Ovary (tissue), 9 donors: ENCODE measurements around the gene SIDT2. TPM values are rescaled to one million over a fixed set of nuclear protein-coding genes. Genes with fewer than 3 reads are reported as not detected.

ENCODE experiments used
- DNase-seq, 5 donors: peaks; one replicate each; pipeline ENCODE4 v3.0.0-alpha.2; 2019 to 2020
- H3K27ac ChIP-seq, 2 donors: fragments of 200-600 bp; one replicate each; pipeline versions ENCODE4 v1.5.1 to v1.8.0; 2019 to 2022
- H3K27me3 ChIP-seq: fragments of 200-600 bp; one replicate; pipeline ENCODE4 v1.8.0; 2022
- H3K36me3 ChIP-seq: fragments of 200-600 bp; sonication (generic); one replicate; pipeline ENCODE4 v1.5.1; 2019
- H3K4me1 ChIP-seq: one replicate; pipeline ENCODE4 v1.8.1; 2013; ENCODE audit warnings: mild to moderate bottlenecking, moderate library complexity; ENCODE audit not compliant: insufficient read depth
- H3K4me3 ChIP-seq: fragments of 200-600 bp; sonication (generic); one replicate; pipeline ENCODE4 v1.5.1; 2017
- H3K9me3 ChIP-seq, 2 donors: fragments of 200-600 bp in 1 of 2; sonication (generic) in 1 of 2; one replicate each; pipeline versions ENCODE4 v1.5.1 to v1.8.1; 2013 to 2019; ENCODE audit warnings: mild to moderate bottlenecking in 1 of 2, moderate library complexity in 1 of 2
- EP300 ChIP-seq: sonication (generic); formaldehyde crosslinking; IDR thresholded peaks from one replicate; pipeline ENCODE4 v1.6.1; 2017; ENCODE audit warnings: antibody characterized with exemption
- POLR2A ChIP-seq: fragments of 450-650 bp; IDR thresholded peaks from one replicate; pipeline ENCODE4 v1.6.1; 2017; ENCODE audit warnings: antibody characterized with exemption, mild to moderate bottlenecking, moderate library complexity
- WGBS, 3 donors: extraction: QIAGEN DNeasy Blood & Tissue Kit in 1 of 3; methylation state at CpG; one replicate each; pipeline versions ENCODE4 v1.1.5 to v1.1.7; 2013 to 2017; 5-methylcytosine and 5-hydroxymethylcytosine counted together
- intact Hi-C, 4 donors: fragments of 100-400 bp; cut with DNase I; formaldehyde crosslinking; loops; one replicate each; pipeline versions ENCODE4 v1.11.0 to v1.15.1; 2022 to 2023
- polyA plus RNA-seq, 2 donors: library from polyadenylated mRNA; stranded (reverse); fragments of 200-250 nt in 1 of 2; fragments of 350-450 nt in 1 of 2; fragmentation: Illumina TruSeq in 1 of 2; extraction: RNeasy Lipid Tissue Mini Kit (QIAGEN cat#74804) in 1 of 2; gene quantifications; one replicate each; pipeline ENCODE4 v1.2.3, GENCODE V29; 2013 to 2014
- total RNA-seq, 7 donors: library from RNA; depleted of rRNA in 2 of 7; stranded (reverse); fragments of >200 nt in 2 of 7; fragmentation: NEBNext Ultra II Directional in 3 of 7; extraction: Animal tissue kit (Norgen Biotek cat#: 25700) in 3 of 7; gene quantifications; one replicate each; pipeline versions ENCODE4 v1.1.0 to v1.2.4, GENCODE V29; 2016 to 2023
- TF ChIP-seq, protein P1 (sequence below), 3 donors: fragments of 450-650 bp in 2 of 3; fragments of 200-600 bp in 1 of 3; IDR thresholded peaks; one replicate each; pipeline versions ENCODE4 v1.5.1 to v1.8.0; 2016 to 2022; ENCODE audit warnings: antibody characterized with exemption in 3 of 3, mild to moderate bottlenecking in 1 of 3
- donor health status: DM: no; HTN: no; CAD: no; lungs with moderate emphysema.
- donor health status: DM: no; HTN: no; CAD: no.
- donor health status: Bipolar disorder and iron deficiency.
- donor health status: DM: yes; HTN: yes; CAD: no.
- donor health status: DM: no; HTN: no; CAD: no.
- donor health status: DM: yes; HTN: yes; CAD: no.

SIDT2 gene
- total and polyA plus RNA-seq, 9 donors = 36.5 to 141 (median 73.7) TPM

DNA sequence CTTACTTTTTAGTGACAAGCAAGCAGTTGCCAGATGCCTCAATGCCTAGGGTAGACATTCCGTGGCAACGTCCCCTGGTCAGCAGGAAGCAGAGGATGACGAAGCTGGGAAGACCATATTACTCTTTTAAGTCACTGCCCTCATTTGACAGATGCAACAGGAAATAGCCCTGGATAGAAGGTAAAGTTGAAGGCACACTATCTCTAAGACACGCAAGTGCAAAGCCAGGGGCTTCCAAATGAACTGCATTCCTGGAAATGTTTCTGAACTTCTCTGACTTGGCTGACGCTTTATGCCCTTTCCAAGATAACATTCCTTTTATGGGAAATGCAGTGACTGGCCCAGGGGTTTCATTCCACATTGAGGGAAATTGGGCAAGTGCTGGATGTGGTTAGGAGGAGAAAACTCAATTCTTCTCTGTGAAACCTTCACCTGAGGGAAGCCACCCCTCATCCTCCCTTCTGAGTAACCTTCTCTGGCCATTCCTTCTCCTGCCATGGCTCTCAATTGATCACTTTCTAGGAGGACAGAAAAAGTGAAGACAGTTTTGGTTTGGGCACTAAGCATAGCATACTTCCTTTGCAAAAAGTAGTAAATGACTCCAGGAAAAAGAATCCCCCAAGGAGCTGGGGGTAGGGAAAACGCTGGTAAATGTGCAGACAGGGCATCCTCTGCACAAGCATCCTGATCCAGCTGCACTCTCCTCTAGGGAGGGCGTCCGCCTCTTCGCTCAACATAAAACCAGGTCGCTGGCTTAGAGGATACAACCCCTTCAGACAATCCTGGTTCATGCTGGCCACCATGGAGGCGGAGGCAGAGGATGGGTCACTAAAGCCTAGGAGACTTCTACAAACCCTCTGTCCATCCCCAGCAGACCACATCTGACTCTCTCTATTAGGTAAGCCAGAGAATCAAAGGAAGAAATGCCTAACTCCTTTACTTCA lies 38.9 kb downstream of the SIDT2 start:
- peaks cover 44% of the 10 kb centered on the region for H3K4me1 ChIP-seq
- peak overlapping the region; percentile 78 to 86 for H3K27ac ChIP-seq
- DNase-seq = peak in 3 of 5 donors; percentile 24 to 37 (median 29)
- H3K27me3 ChIP-seq = no peaks in the 10 kb centered on the region
- no peak overlapping the region for H3K4me3 ChIP-seq
- 24 to 29% (median 24%) methylated on average over 11 of the region's 11 CpGs for WGBS, 3 donors
- intact Hi-C loops = loop anchor here in 1 of 4 donors (2.0 kb wide), 1 partner anchor 19 kb away; the partner anchor contains the start of gene TAGLN
- TF ChIP-seq, protein P1, sequence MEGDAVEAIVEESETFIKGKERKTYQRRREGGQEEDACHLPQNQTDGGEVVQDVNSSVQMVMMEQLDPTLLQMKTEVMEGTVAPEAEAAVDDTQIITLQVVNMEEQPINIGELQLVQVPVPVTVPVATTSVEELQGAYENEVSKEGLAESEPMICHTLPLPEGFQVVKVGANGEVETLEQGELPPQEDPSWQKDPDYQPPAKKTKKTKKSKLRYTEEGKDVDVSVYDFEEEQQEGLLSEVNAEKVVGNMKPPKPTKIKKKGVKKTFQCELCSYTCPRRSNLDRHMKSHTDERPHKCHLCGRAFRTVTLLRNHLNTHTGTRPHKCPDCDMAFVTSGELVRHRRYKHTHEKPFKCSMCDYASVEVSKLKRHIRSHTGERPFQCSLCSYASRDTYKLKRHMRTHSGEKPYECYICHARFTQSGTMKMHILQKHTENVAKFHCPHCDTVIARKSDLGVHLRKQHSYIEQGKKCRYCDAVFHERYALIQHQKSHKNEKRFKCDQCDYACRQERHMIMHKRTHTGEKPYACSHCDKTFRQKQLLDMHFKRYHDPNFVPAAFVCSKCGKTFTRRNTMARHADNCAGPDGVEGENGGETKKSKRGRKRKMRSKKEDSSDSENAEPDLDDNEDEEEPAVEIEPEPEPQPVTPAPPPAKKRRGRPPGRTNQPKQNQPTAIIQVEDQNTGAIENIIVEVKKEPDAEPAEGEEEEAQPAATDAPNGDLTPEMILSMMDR (IDR thresholded peaks at IDR 0.05) = no peak
- TF ChIP-seq POLR2A (no peak), EP300 (peak; percentile 87)
- no peaks in the 10 kb centered on the region for H3K9me3 ChIP-seq
- no peaks in the 10 kb centered on the region for H3K36me3 ChIP-seq

DNA sequence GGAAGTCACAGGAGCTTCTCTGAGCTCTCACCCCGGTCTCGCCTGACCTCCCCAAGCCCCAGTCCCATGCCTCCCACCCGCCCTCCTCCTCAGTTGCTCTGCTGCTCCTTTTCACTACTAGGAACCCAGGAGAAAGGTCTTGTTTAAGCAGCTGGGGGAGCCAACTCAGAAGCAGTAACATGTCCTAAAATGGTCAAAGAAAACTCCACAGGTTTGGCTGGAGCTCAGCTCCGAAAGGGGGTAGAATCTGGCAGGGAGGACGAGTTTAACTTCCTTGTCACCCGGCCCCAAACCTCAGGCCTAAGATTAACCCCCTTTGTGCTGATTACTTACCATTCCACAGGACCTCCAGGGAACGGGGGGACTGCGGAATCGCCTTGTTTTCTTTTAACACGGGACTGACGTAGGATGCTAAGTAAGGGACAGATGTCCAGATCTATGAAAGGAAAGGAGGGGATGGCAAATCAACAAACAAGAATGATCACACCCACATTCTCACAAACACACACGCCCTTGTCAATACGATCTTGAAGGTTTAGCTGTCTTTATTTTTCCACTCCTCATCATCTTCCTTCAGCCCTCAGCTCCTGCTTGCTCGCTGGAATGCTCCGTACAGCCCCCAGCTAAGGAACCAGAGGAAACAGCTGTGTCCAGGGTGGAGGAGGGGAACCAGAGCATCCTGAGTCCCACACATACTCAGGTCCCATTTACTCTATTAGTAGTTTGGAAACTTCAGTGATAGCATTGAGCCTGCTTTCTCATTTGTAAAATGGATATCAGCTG lies 39.8 kb downstream of the SIDT2 start:
- WGBS, 3 donors = 7 to 22% (median 8%) methylated on average over 15 of the region's 15 CpGs
- Histone ChIP-seq H3K36me3 (no peaks in the 10 kb centered on the region), H3K4me1 (peaks cover 44% of the 10 kb centered on the region), H3K27ac (peak overlapping the region; percentile 78 to 86), H3K4me3 (no peak overlapping the region), H3K9me3 (no peaks in the 10 kb centered on the region), H3K27me3 (no peaks in the 10 kb centered on the region)
- DNase-seq = peak; percentile 54 to 77 (median 65)
- TF ChIP-seq POLR2A = no peak
- TF ChIP-seq, protein P1 (IDR thresholded peaks at IDR 0.05) = no peak
- TF ChIP-seq EP300 = no peak
- intact Hi-C loops = no loop called here

DNA sequence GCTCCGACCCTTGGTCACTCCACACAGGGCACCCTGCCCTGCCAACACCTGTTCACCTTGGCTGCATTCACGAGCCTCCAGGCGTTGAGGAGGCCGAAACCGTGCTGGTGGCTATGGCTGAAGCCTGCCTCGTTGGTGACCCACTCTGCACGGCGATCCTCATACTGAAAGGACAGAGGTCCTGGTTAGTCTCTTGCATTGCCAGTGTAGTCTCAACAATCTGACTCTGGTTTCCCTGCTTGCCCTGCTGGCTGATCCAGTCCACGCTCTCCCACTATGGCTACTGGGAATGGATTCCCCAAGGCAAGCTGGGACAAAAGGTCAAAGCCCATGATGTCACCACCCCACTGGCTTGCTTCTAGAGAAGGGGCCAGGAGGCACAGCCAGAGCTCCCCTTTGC lies 40.5 kb downstream of the SIDT2 start:
- no peak for TF ChIP-seq POLR2A
- TF ChIP-seq EP300 = no peak
- TF ChIP-seq, protein P1 (IDR thresholded peaks at IDR 0.05) = no peak
- Histone ChIP-seq H3K4me3 (no peak overlapping the region), H3K27ac (peak overlapping the region; percentile 78 to 86), H3K36me3 (no peaks in the 10 kb centered on the region), H3K9me3 (no peaks in the 10 kb centered on the region), H3K4me1 (peaks cover 44% of the 10 kb centered on the region), H3K27me3 (no peaks in the 10 kb centered on the region)
- intact Hi-C loops = no loop called here
- WGBS, 3 donors = 65 to 72% (median 66%) methylated on average over 9 of the region's 9 CpGs
- DNase-seq = peak in 3 of 5 donors; percentile 16 to 40 (median 35)

DNA sequence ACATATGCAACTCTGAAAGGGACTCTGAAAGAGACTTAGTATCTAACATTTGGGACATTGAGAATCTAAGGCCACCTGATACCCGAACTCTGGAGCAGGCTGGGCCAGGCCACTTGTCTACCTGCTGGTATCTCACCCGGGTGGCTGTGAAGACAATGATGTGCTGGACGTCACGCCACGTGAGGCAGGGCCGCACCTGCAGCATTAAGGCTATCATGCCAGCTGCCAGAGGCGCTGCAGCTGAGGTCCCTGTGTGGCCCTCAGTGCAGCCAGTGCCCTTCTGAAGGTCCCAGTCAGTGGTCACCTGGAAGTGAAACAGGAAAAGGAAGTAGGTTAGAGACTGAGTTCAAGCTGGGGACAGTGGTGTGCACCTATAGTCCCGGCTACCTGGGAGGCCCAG lies 40.9 kb downstream of the SIDT2 start:
- Histone ChIP-seq H3K4me1 (peaks cover 44% of the 10 kb centered on the region), H3K36me3 (no peaks in the 10 kb centered on the region), H3K27me3 (no peaks in the 10 kb centered on the region), H3K9me3 (no peaks in the 10 kb centered on the region), H3K4me3 (no peak overlapping the region), H3K27ac (peak overlapping the region; percentile 78 to 86)
- TF ChIP-seq EP300 (no peak), POLR2A (no peak)
- TF ChIP-seq, protein P1 (IDR thresholded peaks at IDR 0.05) = no peak
- WGBS, 3 donors = 88 to 93% (median 90%) methylated on average over 8 of the region's 8 CpGs
- peak in 2 of 5 donors; percentile 27 to 40 for DNase-seq
- intact Hi-C loops = no loop called here
